ENCODE results near the gene LYSMD3.

The LYSMD3 gene

DNA sequence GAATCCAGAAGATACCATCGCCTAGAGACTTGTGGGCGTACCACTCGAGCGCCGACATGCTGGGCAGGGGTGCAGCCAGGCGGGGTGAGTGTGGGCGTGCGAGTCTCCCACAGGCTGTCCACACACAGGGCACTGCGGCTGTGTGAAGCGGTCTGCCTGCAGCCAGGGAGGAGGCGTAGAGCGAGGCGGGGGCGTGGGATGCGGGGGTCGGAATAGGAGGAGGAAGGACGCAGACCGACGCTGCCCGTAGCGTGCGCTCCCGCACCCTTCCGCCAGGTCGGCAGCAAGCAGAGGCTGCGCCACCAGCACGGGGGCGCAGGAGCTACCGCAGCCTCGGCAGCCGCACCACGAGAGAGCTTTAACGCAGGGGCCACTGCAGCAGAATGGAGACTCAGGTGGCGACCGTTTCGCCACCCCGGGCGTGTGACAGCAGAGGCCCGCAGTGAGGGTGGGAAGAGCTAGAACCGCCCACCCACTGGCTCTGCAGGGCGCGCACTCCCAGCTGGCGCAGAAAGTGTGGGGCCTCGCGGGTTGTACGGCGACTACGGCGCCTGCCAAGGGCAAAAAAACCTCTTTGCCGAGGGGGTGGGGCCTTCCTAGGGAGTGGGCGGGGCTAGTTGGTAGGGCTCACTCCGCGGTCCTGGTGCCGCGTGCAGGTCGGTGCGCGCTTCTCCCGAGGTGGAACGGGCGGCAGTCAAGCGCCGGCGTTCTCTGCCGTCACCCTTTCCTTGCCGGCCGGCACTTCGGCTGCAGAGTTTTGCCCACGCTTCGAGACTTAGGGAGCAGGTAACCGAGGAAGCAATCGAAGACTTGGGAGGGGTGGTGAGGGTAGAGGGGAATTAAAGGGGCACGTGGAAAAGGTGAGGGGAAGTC is 54.9 kb downstream of the LYSMD3 start, which contains the start of the genes MBLAC2 and POLR3G:
Gene MBLAC2 (minus strand): TSS at position 537 of the 873 bp plus-strand sequence. CDS start 479 bp downstream, at position 58.
Gene POLR3G (plus strand): TSS at position 630 of the 873 bp plus-strand sequence. CDS start 10,704 bp downstream, outside the sequence.
- Histone ChIP-seq H3K4me1 (ENCODE audit: control insufficient read depth, insufficient read depth, low read length, poor library complexity, severe bottlenecking) (peaks cover 9% of the 10 kb centered on the region), H3K4me3 (ENCODE audit: insufficient read depth, low read depth, low read length, poor library complexity, severe bottlenecking) (peak within 1 kb of the TSS; percentile 97), H3K27me3 (replicated peaks; ENCODE audit: control insufficient read depth, insufficient read depth, low read length, poor library complexity, severe bottlenecking) (no peaks in the 10 kb centered on the region), H3K27ac (ENCODE audit: insufficient read depth, low read length, poor library complexity, severe bottlenecking) (peak within 1 kb of the TSS; percentile 57), H3K9me3 (ENCODE audit: control insufficient read depth, low read length) (peaks cover 1% of the 10 kb centered on the region), H3K36me3 (ENCODE audit: control insufficient read depth, insufficient read depth, low read length) (peaks cover 4% of the 10 kb centered on the region)
- peak; percentile 86 for DNase-seq

DNA sequence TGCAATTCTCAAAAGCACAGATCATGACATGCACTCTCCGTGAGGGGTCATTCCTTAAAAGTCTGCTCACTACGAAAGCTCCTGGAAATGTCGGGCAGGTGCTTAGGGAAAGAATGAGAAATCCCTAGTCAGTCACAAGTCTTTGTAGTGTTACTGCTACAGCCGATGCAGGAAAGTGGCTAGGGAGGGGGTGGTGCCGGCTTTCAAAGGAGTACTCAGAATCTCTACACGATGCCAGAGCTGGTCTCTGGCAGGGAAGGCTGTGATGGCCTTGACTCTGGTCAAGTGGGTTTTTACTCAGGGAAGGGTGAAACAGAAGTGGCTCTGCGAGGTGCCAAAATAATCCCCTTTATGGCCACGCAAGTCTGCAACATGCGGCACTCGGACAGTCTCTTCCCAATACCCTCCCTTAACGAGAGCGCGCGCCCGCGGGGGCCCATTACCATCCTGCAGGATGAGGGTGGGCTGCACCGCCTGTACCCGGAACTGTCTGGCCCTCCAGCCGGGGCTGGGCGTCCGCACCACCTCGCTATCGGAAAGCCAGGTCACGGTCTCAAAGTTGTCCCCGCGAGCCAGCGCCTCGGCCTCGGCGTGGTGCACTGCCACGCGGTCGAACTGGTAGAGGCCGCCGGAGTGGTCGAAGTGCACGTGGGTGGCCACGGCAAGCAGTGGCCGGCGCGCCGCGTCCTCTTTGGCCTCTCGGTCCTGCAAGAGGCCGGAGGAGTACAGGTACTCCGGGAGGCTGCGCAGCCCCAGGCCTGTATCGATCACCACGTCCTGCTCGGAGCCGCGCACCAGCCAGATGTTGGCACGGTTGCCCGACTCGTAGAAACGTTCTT is 55.8 kb downstream of the LYSMD3 start:
- no peak for DNase-seq
- H3K4me3 ChIP-seq (ENCODE audit: insufficient read depth, low read depth, low read length, poor library complexity, severe bottlenecking), result peak overlapping the region; percentile 97
- H3K4me1 ChIP-seq (ENCODE audit: control insufficient read depth, insufficient read depth, low read length, poor library complexity, severe bottlenecking), result peaks cover 9% of the 10 kb centered on the region
- H3K36me3 ChIP-seq (ENCODE audit: control insufficient read depth, insufficient read depth, low read length), result peaks cover 4% of the 10 kb centered on the region
- H3K27ac ChIP-seq (ENCODE audit: insufficient read depth, low read length, poor library complexity, severe bottlenecking), result peak overlapping the region; percentile 57
- H3K27me3 ChIP-seq (replicated peaks; ENCODE audit: control insufficient read depth, insufficient read depth, low read length, poor library complexity, severe bottlenecking), result no peaks in the 10 kb centered on the region
- peaks cover 4% of the 10 kb centered on the region for H3K9me3 ChIP-seq (ENCODE audit: control insufficient read depth, low read length)

DNA sequence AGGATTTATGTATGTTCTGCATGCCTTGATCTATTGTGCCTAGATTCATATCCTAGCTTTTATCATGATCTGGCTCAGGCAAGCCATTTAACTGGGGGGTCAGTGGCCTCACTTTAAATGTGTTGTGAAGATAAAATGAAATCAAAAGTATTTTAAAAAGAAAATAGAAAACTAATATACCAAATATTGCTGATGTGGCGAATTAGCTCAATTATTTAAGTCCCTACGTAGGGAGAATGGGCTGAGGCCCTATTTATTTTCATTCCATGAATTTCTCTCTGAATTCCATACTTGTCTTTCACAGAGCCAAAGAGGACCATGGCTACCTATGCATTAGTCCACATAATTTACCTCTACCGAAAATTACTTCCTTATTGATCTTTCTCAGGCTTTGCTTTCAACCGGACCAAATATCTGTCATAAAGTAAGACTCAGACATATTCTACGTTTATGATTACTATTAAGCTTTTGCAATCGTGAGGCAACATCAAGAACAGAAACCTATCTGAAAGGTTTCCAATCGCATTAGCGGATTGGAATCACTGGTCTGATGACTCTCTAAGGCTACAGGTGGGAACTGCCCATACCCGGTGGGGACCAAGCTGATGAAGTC is 56.5 kb downstream of the LYSMD3 start:
- peak overlapping the region; percentile 97 for H3K4me3 ChIP-seq (ENCODE audit: insufficient read depth, low read depth, low read length, poor library complexity, severe bottlenecking)
- H3K4me1 ChIP-seq (ENCODE audit: control insufficient read depth, insufficient read depth, low read length, poor library complexity, severe bottlenecking), result peaks cover 9% of the 10 kb centered on the region
- no peak overlapping the region for H3K27ac ChIP-seq (ENCODE audit: insufficient read depth, low read length, poor library complexity, severe bottlenecking)
- no peaks in the 10 kb centered on the region for H3K27me3 ChIP-seq (replicated peaks; ENCODE audit: control insufficient read depth, insufficient read depth, low read length, poor library complexity, severe bottlenecking)
- no peak for DNase-seq
- peaks cover 4% of the 10 kb centered on the region for H3K36me3 ChIP-seq (ENCODE audit: control insufficient read depth, insufficient read depth, low read length)
- H3K9me3 ChIP-seq (ENCODE audit: control insufficient read depth, low read length), result peaks cover 4% of the 10 kb centered on the region

Measured in effector memory CD4-positive, alpha-beta T cell (primary cell).